ENCODE measurements around the gene DNM3.

DNM3 gene

DNA sequence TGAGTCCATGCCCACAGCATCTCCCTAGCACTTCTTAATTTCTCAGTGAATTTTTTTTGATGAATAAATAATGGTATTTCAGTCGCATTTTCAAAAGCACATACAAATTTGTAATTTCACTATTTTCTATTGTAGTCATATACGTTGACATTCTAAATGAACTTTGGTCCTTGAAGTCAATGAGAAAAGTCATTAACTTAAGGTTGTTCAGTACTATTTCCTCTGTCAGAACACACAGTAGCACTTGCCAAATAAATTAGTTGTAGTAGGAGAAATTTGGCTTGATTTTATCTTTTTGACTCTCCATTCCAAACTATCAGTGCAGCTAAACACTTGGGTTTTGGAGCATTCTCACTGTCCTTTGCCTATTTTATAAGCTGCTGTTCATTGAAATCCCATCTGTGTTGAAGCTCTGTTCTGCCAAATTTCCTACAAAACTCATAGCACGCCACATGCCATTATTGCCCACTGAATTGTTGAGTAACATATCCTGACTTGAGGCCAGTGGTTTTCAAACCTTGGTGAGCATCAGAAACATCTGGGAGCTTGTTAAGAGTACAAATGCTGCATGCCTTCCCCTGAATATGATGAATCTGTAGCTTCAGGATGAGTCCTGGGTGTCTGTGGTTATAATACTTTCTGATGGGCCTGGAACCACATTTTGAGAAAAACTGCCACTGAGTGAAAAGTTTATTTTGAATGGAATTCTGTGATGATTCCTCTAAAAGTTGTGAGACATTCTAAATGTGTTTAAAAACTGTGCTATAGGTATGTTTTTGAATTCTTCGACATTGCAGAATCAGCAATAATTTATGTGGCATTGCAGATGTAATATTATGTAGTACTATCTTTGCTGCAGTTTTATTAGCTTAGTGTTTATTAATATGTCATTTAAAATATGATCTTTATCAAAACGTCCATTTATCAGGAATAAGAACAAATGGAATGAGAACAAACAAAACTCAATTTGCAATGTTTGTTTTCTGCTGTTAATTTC, 78.9 kb downstream of the DNM3 start:
- H3K4me3 ChIP-seq (ENCODE audit: low read length), result no peak overlapping the region
- H2AFZ ChIP-seq (ENCODE audit: low read depth, low read length), result no peak overlapping the region
- no peaks in the 10 kb centered on the region for H3K9me3 ChIP-seq (ENCODE audit: low read length)
- H3K27me3 ChIP-seq (ENCODE audit: insufficient read depth, low read length), result no peaks in the 10 kb centered on the region
- peaks cover 10% of the 10 kb centered on the region for H3K4me1 ChIP-seq (ENCODE audit: insufficient read depth, low read length)
- H3K36me3 ChIP-seq (ENCODE audit: insufficient read depth, low read length), result no peaks in the 10 kb centered on the region

DNA sequence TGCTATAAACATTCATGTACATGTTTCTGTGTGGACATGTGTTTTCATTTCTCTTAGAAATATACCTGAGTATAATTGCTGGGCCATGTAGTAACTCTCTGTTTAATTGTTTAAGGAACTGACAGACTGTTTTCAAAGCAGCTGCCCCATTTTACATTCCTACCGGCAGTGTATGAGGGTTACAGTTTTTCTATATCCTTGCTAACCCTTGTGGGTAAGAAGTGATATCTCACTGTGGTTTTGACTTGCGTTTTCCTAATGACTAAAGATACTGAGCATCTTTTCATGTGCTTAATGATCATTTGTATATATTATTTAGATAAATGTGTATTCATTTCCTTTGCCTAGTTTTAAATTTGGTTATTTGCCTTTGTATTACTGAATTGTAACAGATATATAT, 81.7 kb downstream of the DNM3 start:
- H3K4me1 ChIP-seq (ENCODE audit: insufficient read depth, low read length), result no peaks in the 10 kb centered on the region
- no peaks in the 10 kb centered on the region for H3K27me3 ChIP-seq (ENCODE audit: insufficient read depth, low read length)
- H3K9me3 ChIP-seq (ENCODE audit: low read length), result no peaks in the 10 kb centered on the region
- no peak overlapping the region for H3K4me3 ChIP-seq (ENCODE audit: low read length)
- no peak overlapping the region for H2AFZ ChIP-seq (ENCODE audit: low read depth, low read length)
- H3K36me3 ChIP-seq (ENCODE audit: insufficient read depth, low read length), result no peaks in the 10 kb centered on the region

DNA sequence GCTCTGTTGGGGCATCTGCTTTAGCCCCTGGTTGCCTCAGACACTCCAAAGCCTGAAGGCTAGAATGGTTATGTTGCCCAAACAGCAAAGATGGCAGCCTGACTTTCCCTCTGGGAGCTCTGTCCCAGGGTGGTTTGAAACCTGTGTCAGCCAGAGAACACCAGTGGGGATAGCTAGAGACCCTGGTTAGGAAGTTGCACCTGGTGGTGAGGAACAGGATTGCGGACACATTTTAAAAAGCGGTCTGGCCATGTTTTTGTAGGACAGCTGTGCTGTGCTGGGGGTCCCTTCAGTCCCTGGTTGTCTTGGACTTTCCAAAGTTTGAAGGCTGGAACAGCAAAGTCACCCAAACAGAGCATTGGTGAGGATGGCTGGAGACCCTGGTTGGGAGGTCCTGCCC, 87.8 kb downstream of the DNM3 start:
- H2AFZ ChIP-seq (ENCODE audit: low read depth, low read length), result no peak overlapping the region
- no peaks in the 10 kb centered on the region for H3K9me3 ChIP-seq (ENCODE audit: low read length)
- H3K4me3 ChIP-seq (ENCODE audit: low read length), result no peak overlapping the region
- H3K27me3 ChIP-seq (ENCODE audit: insufficient read depth, low read length), result no peaks in the 10 kb centered on the region
- H3K36me3 ChIP-seq (ENCODE audit: insufficient read depth, low read length), result no peaks in the 10 kb centered on the region
- H3K4me1 ChIP-seq (ENCODE audit: insufficient read depth, low read length), result peaks cover 2% of the 10 kb centered on the region

DNA sequence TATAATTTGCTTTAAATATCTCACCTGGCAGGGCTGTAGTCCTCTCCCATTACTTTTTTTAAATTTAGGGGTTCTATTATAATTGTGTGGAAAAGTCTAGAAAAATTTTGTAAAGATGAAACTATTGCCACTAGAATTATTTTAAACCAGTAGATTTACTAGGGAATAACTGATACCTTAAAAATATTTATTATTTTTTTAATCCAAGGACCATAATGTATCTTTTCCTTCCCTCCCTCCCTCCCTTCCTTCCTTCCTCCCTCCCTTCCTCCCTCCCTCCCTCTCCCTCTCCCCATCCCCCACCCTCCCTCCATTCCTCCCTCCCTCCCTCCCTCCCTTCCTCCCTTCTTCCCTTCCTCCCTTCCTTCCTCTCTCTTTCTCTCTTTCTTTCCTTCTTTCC, 90.5 kb downstream of the DNM3 start:
- Histone ChIP-seq H3K4me1 (ENCODE audit: insufficient read depth, low read length) (peaks cover 5% of the 10 kb centered on the region), H3K36me3 (ENCODE audit: insufficient read depth, low read length) (no peaks in the 10 kb centered on the region)

DNA sequence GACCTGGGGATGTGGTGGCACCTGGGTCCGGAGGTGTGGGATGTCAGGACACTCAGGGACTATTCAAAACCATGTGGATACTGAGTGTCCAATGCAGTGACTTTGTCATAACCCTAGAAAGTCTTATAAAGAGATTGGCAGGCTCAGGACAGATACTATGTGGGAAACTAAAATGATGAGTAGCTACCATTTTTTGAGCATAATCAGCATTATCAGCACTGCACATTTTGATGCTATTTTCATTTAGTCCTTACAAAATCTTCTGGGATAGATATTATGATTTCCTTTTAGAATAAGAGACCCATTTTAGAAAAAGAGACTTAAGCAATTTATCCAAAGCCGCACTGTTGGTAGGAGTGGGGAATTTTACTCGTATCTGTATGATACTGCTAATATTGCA, 93.4 kb downstream of the DNM3 start:
- Histone ChIP-seq H3K36me3 (ENCODE audit: insufficient read depth, low read length) (no peaks in the 10 kb centered on the region), H3K9me3 (ENCODE audit: low read length) (no peaks in the 10 kb centered on the region), H3K4me1 (ENCODE audit: insufficient read depth, low read length) (peaks cover 8% of the 10 kb centered on the region), H2AFZ (ENCODE audit: low read depth, low read length) (no peak overlapping the region), H3K4me3 (ENCODE audit: low read length) (no peak overlapping the region), H3K27me3 (ENCODE audit: insufficient read depth, low read length) (no peaks in the 10 kb centered on the region)

More for the DNA sequence above, 90.5 kb downstream of the DNM3 start:
- H2AFZ ChIP-seq (ENCODE audit: low read depth, low read length), result no peak overlapping the region
- H3K4me3 ChIP-seq (ENCODE audit: low read length), result no peak overlapping the region
- H3K27me3 ChIP-seq (ENCODE audit: insufficient read depth, low read length), result no peaks in the 10 kb centered on the region
- no peaks in the 10 kb centered on the region for H3K9me3 ChIP-seq (ENCODE audit: low read length)

DNA sequence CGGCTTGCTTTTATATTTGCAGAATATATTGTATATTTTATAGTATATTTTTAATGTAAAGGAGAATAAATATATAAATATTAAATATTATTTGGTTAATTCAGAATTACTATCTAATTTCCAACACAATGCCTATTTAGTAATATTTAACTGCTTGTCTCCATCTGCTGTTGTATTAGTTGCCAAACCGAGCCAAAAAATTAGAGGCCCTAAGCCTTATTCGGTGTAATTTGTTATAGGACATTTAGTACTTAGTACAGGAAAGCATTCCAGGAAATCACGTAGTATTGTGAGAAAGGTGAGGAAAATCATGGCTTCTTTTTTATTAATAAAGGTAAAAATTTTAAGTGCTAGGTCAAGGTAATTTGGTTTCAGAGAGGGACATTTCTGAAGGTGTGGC, 93.8 kb downstream of the DNM3 start:
- Histone ChIP-seq H3K36me3 (ENCODE audit: insufficient read depth, low read length) (no peaks in the 10 kb centered on the region), H3K4me3 (ENCODE audit: low read length) (no peak overlapping the region), H3K27me3 (ENCODE audit: insufficient read depth, low read length) (no peaks in the 10 kb centered on the region), H2AFZ (ENCODE audit: low read depth, low read length) (no peak overlapping the region), H3K9me3 (ENCODE audit: low read length) (no peaks in the 10 kb centered on the region), H3K4me1 (ENCODE audit: insufficient read depth, low read length) (peaks cover 8% of the 10 kb centered on the region)

DNA sequence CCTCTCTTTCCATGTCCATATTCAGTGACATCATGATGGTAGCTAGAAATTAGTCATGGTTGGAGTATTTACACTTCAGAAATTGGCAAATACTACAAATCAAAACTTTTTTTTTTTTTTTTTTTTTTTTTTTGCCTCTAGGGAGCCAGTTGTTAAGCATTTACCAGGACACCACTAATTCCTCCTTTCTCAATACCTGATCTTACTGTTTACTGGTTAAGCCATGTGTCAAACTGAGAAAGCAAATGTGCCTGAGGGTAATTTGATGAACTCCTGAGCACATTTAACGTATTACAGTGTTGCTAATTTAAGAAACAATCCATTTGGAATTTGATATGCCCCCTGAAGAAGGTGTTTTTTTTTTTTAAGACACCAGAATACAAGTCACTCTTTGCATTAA, 94.4 kb downstream of the DNM3 start:
- Histone ChIP-seq H2AFZ (ENCODE audit: low read depth, low read length) (no peak overlapping the region), H3K27me3 (ENCODE audit: insufficient read depth, low read length) (no peaks in the 10 kb centered on the region), H3K4me1 (ENCODE audit: insufficient read depth, low read length) (peaks cover 8% of the 10 kb centered on the region), H3K9me3 (ENCODE audit: low read length) (no peaks in the 10 kb centered on the region), H3K36me3 (ENCODE audit: insufficient read depth, low read length) (no peaks in the 10 kb centered on the region), H3K4me3 (ENCODE audit: low read length) (no peak overlapping the region)

DNA sequence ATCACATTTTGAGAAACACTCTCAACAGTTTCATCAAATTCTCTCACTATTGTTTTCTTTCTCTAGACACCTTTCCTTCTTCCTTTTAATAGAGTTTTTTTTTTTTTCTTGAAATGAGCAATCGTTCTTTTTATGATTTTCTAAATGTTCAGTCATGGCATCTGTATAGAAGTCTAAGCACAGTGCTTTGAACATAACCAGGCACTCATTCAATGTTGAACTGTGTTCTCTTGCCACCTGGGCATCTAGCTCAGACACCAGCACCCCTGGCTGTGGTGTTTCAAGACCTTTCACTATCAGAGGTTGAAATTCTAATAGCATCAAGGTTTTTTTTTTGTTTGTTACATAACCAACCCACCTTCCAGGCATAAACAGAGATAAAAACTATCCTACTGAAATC, 96.6 kb downstream of the DNM3 start:
- Histone ChIP-seq H3K4me3 (ENCODE audit: low read length) (no peak overlapping the region), H3K36me3 (ENCODE audit: insufficient read depth, low read length) (no peaks in the 10 kb centered on the region), H3K9me3 (ENCODE audit: low read length) (no peaks in the 10 kb centered on the region), H2AFZ (ENCODE audit: low read depth, low read length) (no peak overlapping the region), H3K4me1 (ENCODE audit: insufficient read depth, low read length) (peaks cover 6% of the 10 kb centered on the region), H3K27me3 (ENCODE audit: insufficient read depth, low read length) (no peaks in the 10 kb centered on the region)

DNA sequence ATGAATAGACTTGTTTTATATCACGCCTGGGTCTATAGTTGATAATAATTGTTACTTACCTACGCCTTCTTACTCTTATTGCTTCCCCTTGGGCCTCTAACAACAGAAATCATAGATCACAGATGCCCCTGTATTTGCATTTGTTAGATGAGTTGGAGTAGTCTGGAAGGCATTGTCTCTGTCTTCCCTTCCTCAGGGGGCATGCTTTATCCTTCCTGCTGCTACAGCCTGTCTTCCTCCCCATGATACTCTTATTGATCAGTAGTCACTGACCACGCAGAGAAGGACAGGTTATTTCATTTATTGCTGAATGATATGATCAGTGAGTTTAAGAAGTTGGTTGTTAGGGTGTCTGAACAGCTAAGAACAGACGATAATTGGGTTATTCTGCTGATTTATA, 98.4 kb downstream of the DNM3 start:
- Histone ChIP-seq H2AFZ (ENCODE audit: low read depth, low read length) (no peak overlapping the region), H3K4me3 (ENCODE audit: low read length) (no peak overlapping the region), H3K27me3 (ENCODE audit: insufficient read depth, low read length) (no peaks in the 10 kb centered on the region), H3K36me3 (ENCODE audit: insufficient read depth, low read length) (no peaks in the 10 kb centered on the region), H3K9me3 (ENCODE audit: low read length) (no peaks in the 10 kb centered on the region), H3K4me1 (ENCODE audit: insufficient read depth, low read length) (peaks cover 6% of the 10 kb centered on the region)

DNA sequence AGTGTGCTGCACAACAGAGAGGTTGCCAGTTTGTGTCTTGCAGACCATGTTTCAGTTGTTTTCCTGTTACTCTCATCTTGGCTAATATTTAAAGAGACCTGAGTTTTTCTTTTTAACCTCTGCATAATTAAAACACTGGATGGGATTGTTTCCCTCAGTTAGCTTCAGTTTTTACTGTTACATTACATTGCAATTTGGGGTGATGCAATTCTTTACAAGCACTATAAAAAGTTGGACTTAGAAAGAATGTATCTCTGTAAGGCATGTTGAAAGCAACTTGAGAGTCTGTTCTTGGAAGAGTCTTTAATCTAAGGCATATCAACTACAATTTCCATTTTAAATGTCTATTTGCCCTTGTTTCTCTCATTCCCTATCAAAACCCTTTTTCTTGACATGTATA, 99.1 kb downstream of the DNM3 start:
- H3K27me3 ChIP-seq (ENCODE audit: insufficient read depth, low read length), result no peaks in the 10 kb centered on the region
- H3K9me3 ChIP-seq (ENCODE audit: low read length), result no peaks in the 10 kb centered on the region
- H3K4me1 ChIP-seq (ENCODE audit: insufficient read depth, low read length), result peaks cover 6% of the 10 kb centered on the region
- no peak overlapping the region for H3K4me3 ChIP-seq (ENCODE audit: low read length)
- no peaks in the 10 kb centered on the region for H3K36me3 ChIP-seq (ENCODE audit: insufficient read depth, low read length)
- H2AFZ ChIP-seq (ENCODE audit: low read depth, low read length), result no peak overlapping the region

DNA sequence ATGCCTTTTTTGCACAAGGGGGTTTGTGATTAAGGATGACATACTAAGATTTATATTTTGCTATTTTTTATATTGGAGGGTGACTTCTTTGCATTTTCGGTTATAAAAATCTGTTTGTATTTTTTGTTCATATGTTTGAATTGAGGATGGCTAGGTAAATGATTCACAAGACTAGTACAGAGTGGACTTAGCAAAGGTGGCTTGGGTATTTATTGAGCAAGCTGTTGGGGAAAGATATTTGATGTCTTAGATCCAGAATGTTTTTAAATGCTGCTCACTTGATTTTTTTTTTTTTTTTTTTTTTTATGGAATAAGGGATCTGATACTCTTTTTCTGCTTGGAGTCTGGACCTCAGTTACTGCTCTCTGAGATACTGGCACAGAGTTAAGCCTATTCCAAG, 100.6 kb downstream of the DNM3 start:
- Histone ChIP-seq H3K4me3 (ENCODE audit: low read length) (no peak overlapping the region), H3K4me1 (ENCODE audit: insufficient read depth, low read length) (peaks cover 1% of the 10 kb centered on the region), H3K9me3 (ENCODE audit: low read length) (no peaks in the 10 kb centered on the region), H3K27me3 (ENCODE audit: insufficient read depth, low read length) (no peaks in the 10 kb centered on the region), H3K36me3 (ENCODE audit: insufficient read depth, low read length) (no peaks in the 10 kb centered on the region), H2AFZ (ENCODE audit: low read depth, low read length) (no peak overlapping the region)

DNA sequence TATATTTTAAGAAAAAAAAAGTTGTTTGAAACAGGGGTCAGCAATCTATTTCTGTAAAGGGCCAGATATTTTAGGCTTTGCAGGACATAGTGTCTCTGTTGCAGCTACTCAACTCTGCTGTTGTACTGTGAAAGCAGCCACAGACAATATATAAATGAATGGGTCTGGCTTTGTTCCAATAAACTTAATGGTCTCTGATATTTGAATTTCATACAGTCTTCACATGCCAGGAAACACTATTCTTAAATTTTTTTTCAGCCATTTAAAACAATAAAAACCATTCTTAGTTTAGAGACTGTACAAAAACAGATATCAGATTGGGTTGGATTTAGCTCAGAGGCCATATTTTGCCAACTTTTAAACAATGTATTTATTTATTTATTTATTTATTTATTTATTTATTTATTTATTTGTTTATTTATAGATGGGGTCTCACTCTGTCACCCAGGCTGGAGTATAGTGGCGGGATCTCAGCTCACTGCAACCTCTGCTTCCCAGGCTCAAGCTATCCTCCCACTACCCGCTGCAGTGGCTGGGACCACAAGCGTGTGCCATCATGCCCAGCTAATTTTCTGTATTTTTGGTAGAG, 102.8 kb downstream of the DNM3 start:
- Histone ChIP-seq H3K9me3 (ENCODE audit: low read length) (no peaks in the 10 kb centered on the region), H3K4me3 (ENCODE audit: low read length) (no peak overlapping the region), H3K36me3 (ENCODE audit: insufficient read depth, low read length) (no peaks in the 10 kb centered on the region), H3K27me3 (ENCODE audit: insufficient read depth, low read length) (no peaks in the 10 kb centered on the region), H2AFZ (ENCODE audit: low read depth, low read length) (no peak overlapping the region), H3K4me1 (ENCODE audit: insufficient read depth, low read length) (no peaks in the 10 kb centered on the region)

DNA sequence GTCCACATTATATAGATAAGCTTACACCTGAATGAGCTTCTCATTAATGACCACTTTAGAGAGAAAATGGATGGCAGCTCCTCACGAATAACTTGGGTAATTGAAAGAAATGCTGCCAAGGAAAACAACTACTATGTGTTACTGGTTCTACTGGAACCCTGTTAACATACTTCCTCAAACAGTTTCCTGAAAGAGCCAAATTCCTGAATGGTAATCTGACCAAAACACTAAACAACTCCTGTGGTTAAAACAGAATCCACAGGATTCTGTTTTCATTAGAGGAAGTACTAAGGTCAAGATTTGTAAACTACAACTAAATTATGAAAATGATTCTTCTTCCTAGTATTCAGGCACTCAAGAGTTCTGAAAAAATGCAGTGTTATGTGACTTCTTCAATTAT, 107.2 kb downstream of the DNM3 start:
- H2AFZ ChIP-seq (ENCODE audit: low read depth, low read length), result no peak overlapping the region
- H3K36me3 ChIP-seq (ENCODE audit: insufficient read depth, low read length), result no peaks in the 10 kb centered on the region
- H3K4me1 ChIP-seq (ENCODE audit: insufficient read depth, low read length), result no peaks in the 10 kb centered on the region
- H3K9me3 ChIP-seq (ENCODE audit: low read length), result no peaks in the 10 kb centered on the region
- no peaks in the 10 kb centered on the region for H3K27me3 ChIP-seq (ENCODE audit: insufficient read depth, low read length)
- no peak overlapping the region for H3K4me3 ChIP-seq (ENCODE audit: low read length)
